Measurements from ENCODE around the gene DROSHA.

DROSHA gene

DNA sequence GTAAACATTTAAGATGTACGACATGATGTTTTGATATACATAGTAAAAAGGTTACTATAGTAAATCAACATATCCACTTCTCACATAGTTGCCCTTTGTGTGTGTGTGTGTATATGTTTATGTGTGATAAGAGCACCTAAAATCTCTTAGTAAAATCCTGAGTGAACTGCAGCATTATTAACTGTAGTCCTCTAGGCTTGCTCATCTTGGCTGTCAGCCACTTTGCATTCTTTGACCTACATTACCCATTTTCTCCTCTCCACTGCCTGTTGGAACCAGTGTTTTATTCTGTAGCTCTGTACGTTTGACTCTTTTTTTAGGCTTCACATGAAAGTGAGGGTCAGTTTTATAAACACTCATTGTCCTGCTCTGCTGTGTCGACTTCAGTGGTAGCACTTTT is 24.6 kb upstream of the DROSHA start:
- H3K23ac ChIP-seq (ENCODE audit: low read length in 2 of 2), result no peak overlapping the region
- no peak overlapping the region for H3K18ac ChIP-seq (ENCODE audit: low read depth in 1 of 2, low read length in 2 of 2)
- H3K4me2 ChIP-seq (ENCODE audit: low read length, poor library complexity, severe bottlenecking), result no peak overlapping the region
- no peak overlapping the region for H3K9ac ChIP-seq (ENCODE audit: low read length)
- no peak overlapping the region for H3K4me3 ChIP-seq (ENCODE audit: insufficient read depth in 1 of 2, low read depth in 1 of 2, low read length in 2 of 2)
- DNase-seq, result no peak
- peaks cover 7 to 44% of the 10 kb centered on the region in 2 experiments for H3K36me3 ChIP-seq (ENCODE audit: control insufficient read depth in 1 of 2, insufficient read depth in 2 of 2, low read depth in 1 of 2, low read length in 2 of 2)
- WGBS, result 83% methylated on average over 2 of the region's 3 CpGs
- no peaks in the 10 kb centered on the region for H3K9me3 ChIP-seq (ENCODE audit: control insufficient read depth, low read length)
- H4K91ac ChIP-seq (ENCODE audit: low read length), result no peak overlapping the region
- H2BK12ac ChIP-seq (ENCODE audit: low read length in 2 of 2), result no peak overlapping the region
- H2BK5ac ChIP-seq (ENCODE audit: low read depth, low read length, poor library complexity, severe bottlenecking), result no peak overlapping the region
- no peak overlapping the region for H3K27ac ChIP-seq (ENCODE audit: low read length, poor library complexity, severe bottlenecking)
- H3K4ac ChIP-seq (ENCODE audit: low read depth in 1 of 2, low read length in 2 of 2), result no peak overlapping the region
- no peak overlapping the region for H4K8ac ChIP-seq (ENCODE audit: low read length)
- no peak overlapping the region for H2AFZ ChIP-seq (ENCODE audit: low read depth, low read length)
- no peak overlapping the region for H2BK120ac ChIP-seq (ENCODE audit: low read depth, low read length)
- no peak overlapping the region for H2BK15ac ChIP-seq (ENCODE audit: low read depth, poor library complexity, severe bottlenecking)
- H3K14ac ChIP-seq (ENCODE audit: low read length in 2 of 2), result no peak overlapping the region
- H2AK5ac ChIP-seq (ENCODE audit: low read length, severe bottlenecking), result no peak overlapping the region
- H3K4me1 ChIP-seq (ENCODE audit: control insufficient read depth, insufficient read depth, low read depth, low read length), result no peaks in the 10 kb centered on the region
- no peaks in the 10 kb centered on the region for H3K27me3 ChIP-seq (ENCODE audit: control insufficient read depth in 1 of 2, insufficient read depth in 1 of 2, low read length in 2 of 2)
- peaks cover 1% of the 10 kb centered on the region for H3K79me1 ChIP-seq (replicated peaks; ENCODE audit: low read length, poor library complexity, severe bottlenecking)

DNA sequence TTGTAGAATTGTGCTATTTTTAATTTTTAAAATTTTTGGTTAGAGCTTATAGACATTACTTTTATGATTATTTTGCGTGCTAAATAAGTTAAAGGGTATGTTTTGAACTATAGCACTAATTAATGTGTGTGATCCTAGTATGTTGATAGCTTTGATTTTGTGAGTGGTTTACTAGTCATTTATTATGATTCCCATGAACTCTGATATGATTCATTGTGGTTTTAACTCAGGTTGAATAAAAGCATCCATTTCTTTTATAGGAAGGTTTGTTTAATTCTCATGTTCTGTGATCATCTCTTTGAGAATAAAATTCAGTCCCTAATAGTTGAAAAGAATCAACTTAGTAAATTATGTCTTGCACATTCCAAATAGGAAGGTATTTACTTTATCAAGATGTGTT is 22.7 kb upstream of the DROSHA start:
- peaks cover 7 to 58% of the 10 kb centered on the region in 2 experiments for H3K36me3 ChIP-seq (ENCODE audit: control insufficient read depth in 1 of 2, insufficient read depth in 2 of 2, low read depth in 1 of 2, low read length in 2 of 2)
- no peaks in the 10 kb centered on the region for H3K27me3 ChIP-seq (ENCODE audit: control insufficient read depth in 1 of 2, insufficient read depth in 1 of 2, low read length in 2 of 2)
- DNase-seq, result no peak
- H3K9me3 ChIP-seq (ENCODE audit: control insufficient read depth, low read length), result no peaks in the 10 kb centered on the region
- no peak overlapping the region for H2BK15ac ChIP-seq (ENCODE audit: low read depth, poor library complexity, severe bottlenecking)
- H3K18ac ChIP-seq (ENCODE audit: low read depth in 1 of 2, low read length in 2 of 2), result no peak overlapping the region
- H3K4me3 ChIP-seq (ENCODE audit: insufficient read depth in 1 of 2, low read depth in 1 of 2, low read length in 2 of 2), result no peak overlapping the region
- H3K79me1 ChIP-seq (replicated peaks; ENCODE audit: low read length, poor library complexity, severe bottlenecking), result peaks cover 1% of the 10 kb centered on the region
- WGBS, result 96% methylated on average over 1 of the region's 1 CpG
- H3K4me1 ChIP-seq (ENCODE audit: control insufficient read depth, insufficient read depth, low read depth, low read length), result no peaks in the 10 kb centered on the region
- no peak overlapping the region for H2BK12ac ChIP-seq (ENCODE audit: low read length in 2 of 2)
- no peak overlapping the region for H2BK120ac ChIP-seq (ENCODE audit: low read depth, low read length)
- H3K14ac ChIP-seq (ENCODE audit: low read length in 2 of 2), result no peak overlapping the region
- no peak overlapping the region for H3K27ac ChIP-seq (ENCODE audit: low read length, poor library complexity, severe bottlenecking)
- H2AK5ac ChIP-seq (ENCODE audit: low read length, severe bottlenecking), result no peak overlapping the region
- H4K91ac ChIP-seq (ENCODE audit: low read length), result no peak overlapping the region
- H2BK5ac ChIP-seq (ENCODE audit: low read depth, low read length, poor library complexity, severe bottlenecking), result no peak overlapping the region
- no peak overlapping the region for H3K4me2 ChIP-seq (ENCODE audit: low read length, poor library complexity, severe bottlenecking)
- H3K4ac ChIP-seq (ENCODE audit: low read depth in 1 of 2, low read length in 2 of 2), result no peak overlapping the region
- H3K23ac ChIP-seq (ENCODE audit: low read length in 2 of 2), result no peak overlapping the region
- H2AFZ ChIP-seq (ENCODE audit: low read depth, low read length), result no peak overlapping the region
- H4K8ac ChIP-seq (ENCODE audit: low read length), result no peak overlapping the region
- H3K9ac ChIP-seq (ENCODE audit: low read length), result no peak overlapping the region

DNA sequence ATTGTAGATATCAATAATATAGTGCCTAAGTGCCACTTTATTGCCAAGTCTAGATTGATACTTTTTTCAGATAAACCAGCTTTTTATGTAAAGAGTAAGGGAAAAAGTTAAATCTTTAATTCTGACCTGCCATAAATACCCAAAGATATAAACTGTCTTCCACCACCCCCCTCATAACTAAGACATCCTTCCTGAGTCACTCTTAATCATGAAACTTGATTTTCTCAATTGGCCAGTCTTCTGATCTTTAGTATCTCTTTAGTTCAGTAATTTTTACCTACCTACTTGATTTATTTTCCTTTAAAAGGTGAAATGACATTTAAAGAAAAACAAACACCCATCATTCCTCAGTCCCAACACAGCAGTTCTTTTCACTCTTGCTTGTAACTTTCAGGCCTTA is 22.0 kb upstream of the DROSHA start:
- H2AFZ ChIP-seq (ENCODE audit: low read depth, low read length), result no peak overlapping the region
- no peak overlapping the region for H2BK15ac ChIP-seq (ENCODE audit: low read depth, poor library complexity, severe bottlenecking)
- no peak overlapping the region for H3K4me3 ChIP-seq (ENCODE audit: insufficient read depth in 1 of 2, low read depth in 1 of 2, low read length in 2 of 2)
- H3K9ac ChIP-seq (ENCODE audit: low read length), result no peak overlapping the region
- no peaks in the 10 kb centered on the region for H3K27me3 ChIP-seq (ENCODE audit: control insufficient read depth in 1 of 2, insufficient read depth in 1 of 2, low read length in 2 of 2)
- no peaks in the 10 kb centered on the region for H3K9me3 ChIP-seq (ENCODE audit: control insufficient read depth, low read length)
- no peak overlapping the region for H3K14ac ChIP-seq (ENCODE audit: low read length in 2 of 2)
- no peak overlapping the region for H3K4me2 ChIP-seq (ENCODE audit: low read length, poor library complexity, severe bottlenecking)
- H4K8ac ChIP-seq (ENCODE audit: low read length), result no peak overlapping the region
- no peak overlapping the region for H3K23ac ChIP-seq (ENCODE audit: low read length in 2 of 2)
- H2BK5ac ChIP-seq (ENCODE audit: low read depth, low read length, poor library complexity, severe bottlenecking), result no peak overlapping the region
- no peak overlapping the region for H2BK120ac ChIP-seq (ENCODE audit: low read depth, low read length)
- H3K27ac ChIP-seq (ENCODE audit: low read length, poor library complexity, severe bottlenecking), result no peak overlapping the region
- H3K36me3 ChIP-seq (ENCODE audit: control insufficient read depth in 1 of 2, insufficient read depth in 2 of 2, low read depth in 1 of 2, low read length in 2 of 2), result peaks cover 8 to 63% of the 10 kb centered on the region in 2 experiments
- no peaks in the 10 kb centered on the region for H3K4me1 ChIP-seq (ENCODE audit: control insufficient read depth, insufficient read depth, low read depth, low read length)
- H3K79me1 ChIP-seq (replicated peaks; ENCODE audit: low read length, poor library complexity, severe bottlenecking), result peaks cover 1% of the 10 kb centered on the region
- DNase-seq, result no peak
- H2BK12ac ChIP-seq (ENCODE audit: low read length in 2 of 2), result no peak overlapping the region
- H4K91ac ChIP-seq (ENCODE audit: low read length), result no peak overlapping the region
- no peak overlapping the region for H3K4ac ChIP-seq (ENCODE audit: low read depth in 1 of 2, low read length in 2 of 2)
- no peak overlapping the region for H2AK5ac ChIP-seq (ENCODE audit: low read length, severe bottlenecking)
- no peak overlapping the region for H3K18ac ChIP-seq (ENCODE audit: low read depth in 1 of 2, low read length in 2 of 2)

DNA sequence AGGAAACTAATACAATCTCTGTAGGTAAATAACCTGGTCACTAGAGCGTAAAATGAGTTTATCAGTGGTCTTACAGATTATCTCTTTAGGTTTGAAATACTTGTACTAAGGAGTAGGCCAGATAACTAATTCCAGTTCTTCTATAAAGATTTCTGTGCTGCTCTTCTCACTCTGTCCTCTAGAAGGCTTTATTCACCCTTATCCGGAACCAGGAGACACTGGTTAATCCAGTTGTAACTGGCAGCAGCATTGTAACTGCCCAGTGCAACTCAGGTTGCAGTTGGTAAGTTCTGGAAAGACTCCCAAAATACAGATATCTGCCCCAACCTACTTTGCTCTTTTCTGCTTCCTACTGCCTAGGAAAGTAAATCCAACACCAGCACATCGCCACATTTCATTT is 20.0 kb upstream of the DROSHA start:
- Histone ChIP-seq H3K23ac (ENCODE audit: low read length in 2 of 2) (no peak overlapping the region), H4K8ac (ENCODE audit: low read length) (no peak overlapping the region), H2BK15ac (ENCODE audit: low read depth, poor library complexity, severe bottlenecking) (no peak overlapping the region), H3K4ac (ENCODE audit: low read depth in 1 of 2, low read length in 2 of 2) (no peak overlapping the region), H3K27me3 (ENCODE audit: control insufficient read depth in 1 of 2, insufficient read depth in 1 of 2, low read length in 2 of 2) (no peaks in the 10 kb centered on the region), H3K4me2 (ENCODE audit: low read length, poor library complexity, severe bottlenecking) (no peak overlapping the region), H2BK5ac (ENCODE audit: low read depth, low read length, poor library complexity, severe bottlenecking) (no peak overlapping the region), H3K9ac (ENCODE audit: low read length) (no peak overlapping the region), H4K91ac (ENCODE audit: low read length) (no peak overlapping the region), H3K14ac (ENCODE audit: low read length in 2 of 2) (no peak overlapping the region), H3K18ac (ENCODE audit: low read depth in 1 of 2, low read length in 2 of 2) (no peak overlapping the region), H2AK5ac (ENCODE audit: low read length, severe bottlenecking) (no peak overlapping the region), H2BK120ac (ENCODE audit: low read depth, low read length) (no peak overlapping the region), H3K4me3 (ENCODE audit: insufficient read depth in 1 of 2, low read depth in 1 of 2, low read length in 2 of 2) (no peak overlapping the region), H2BK12ac (ENCODE audit: low read length in 2 of 2) (no peak overlapping the region), H2AFZ (ENCODE audit: low read depth, low read length) (no peak overlapping the region), H3K4me1 (ENCODE audit: control insufficient read depth, insufficient read depth, low read depth, low read length) (no peaks in the 10 kb centered on the region), H3K27ac (ENCODE audit: low read length, poor library complexity, severe bottlenecking) (no peak overlapping the region), H3K79me1 (replicated peaks; ENCODE audit: low read length, poor library complexity, severe bottlenecking) (peaks cover 3% of the 10 kb centered on the region), H3K9me3 (ENCODE audit: control insufficient read depth, low read length) (no peaks in the 10 kb centered on the region), H3K36me3 (ENCODE audit: control insufficient read depth in 1 of 2, insufficient read depth in 2 of 2, low read depth in 1 of 2, low read length in 2 of 2) (peaks cover 19 to 80% of the 10 kb centered on the region in 2 experiments)
- WGBS, result 93% methylated on average over 1 of the region's 3 CpGs
- DNase-seq, result no peak

Measured in mesenchymal stem cell (in vitro differentiated cells and primary cell).